Kidney (tissue), 14 donors: Measurements from ENCODE around the gene XRCC4. TPM values are rescaled to one million over a fixed set of nuclear protein-coding genes. Genes with fewer than 3 reads are reported as not detected.
A peak's percentile ranks its signal among the peaks of the same experiment; 100 is the strongest.
"Not testable (repeated sequence)": the region's sequence is repeated elsewhere in the genome, so short reads cannot be mapped to it uniquely, and the experiment has no call there.

ENCODE experiments used
- DNase-seq, 5 donors: peaks; one replicate each; pipeline ENCODE4 v3.0.0-alpha.2; 2013 to 2020
- FAIRE-seq: peaks from 2 replicates; lab custom pipeline; 2012; peaks lifted over from hg19 to GRCh38; lab: Jason Lieb, UNC
- H3K27ac ChIP-seq, 2 donors: one replicate each; pipeline ENCODE4 v1.7.0; 2013; ENCODE audit warnings: low read depth in 2 of 2, low read length in 2 of 2, inconsistent platforms in 1 of 2
- H3K27me3 ChIP-seq: one replicate; pipeline ENCODE4 v1.7.1; 2013; ENCODE audit warnings: low read length, inconsistent platforms; ENCODE audit not compliant: control insufficient read depth, insufficient read depth
- H3K36me3 ChIP-seq, 3 donors: one replicate each; pipeline versions ENCODE4 v1.7.0 to v1.7.1; 2013; ENCODE audit warnings: low read length in 3 of 3, control low read depth in 1 of 3, inconsistent platforms in 1 of 3; ENCODE audit not compliant: insufficient read depth in 3 of 3, control insufficient read depth in 2 of 3
- H3K4me1 ChIP-seq, 3 donors: one replicate each; pipeline versions ENCODE4 v1.7.0 to v1.7.1; 2013; ENCODE audit warnings: low read length in 3 of 3, inconsistent platforms in 1 of 3, low read depth in 1 of 3; ENCODE audit not compliant: control insufficient read depth in 2 of 3, insufficient read depth in 2 of 3
- H3K4me3 ChIP-seq, 3 donors: one replicate each; pipeline versions ENCODE4 v1.7.0 to v1.8.1; 2013; ENCODE audit warnings: low read length in 3 of 3, control low read depth in 1 of 3, inconsistent platforms in 1 of 3
- H3K9ac ChIP-seq, 3 donors: one replicate each; pipeline versions ENCODE4 v1.7.0 to v1.7.1; 2013; ENCODE audit warnings: low read length in 3 of 3, control low read depth in 1 of 3, inconsistent platforms in 1 of 3
- H3K9me3 ChIP-seq, 3 donors: one replicate each; pipeline versions ENCODE4 v1.7.0 to v1.7.1; 2013; ENCODE audit warnings: low read length in 3 of 3, control low read depth in 1 of 3, inconsistent platforms in 1 of 3; ENCODE audit not compliant: control insufficient read depth in 2 of 3, insufficient read depth in 1 of 3
- intact Hi-C: fragments of 100-400 bp; cut with DNase I; formaldehyde crosslinking; loops from one replicate; pipeline ENCODE4 v1.11.1; 2022
- polyA plus RNA-seq: library from polyadenylated mRNA; stranded (reverse); fragments of 350-450 nt; fragmentation: Illumina TruSeq; extraction: RNeasy Lipid Tissue Mini Kit (QIAGEN cat#74804); gene quantifications from one replicate; pipeline ENCODE4 v1.2.3, GENCODE V29; 2014; ENCODE audit warnings: low read depth, low replicate concordance; ENCODE audit not compliant: insufficient read depth
- total RNA-seq: library from RNA; stranded (reverse); fragmentation: NEBNext Ultra II Directional; extraction: Animal tissue kit (Norgen Biotek cat#: 25700); gene quantifications from one replicate; pipeline ENCODE4 v1.2.1, GENCODE V29; 2021
- TF ChIP-seq, protein P1 (sequence below): IDR thresholded peaks from 3 replicates; pipeline ENCODE4 v1.5.1; 2012; ENCODE audit warnings: mild to moderate bottlenecking, moderate library complexity, borderline replicate concordance; ENCODE audit not compliant: insufficient read depth; ENCODE audit errors: extremely low read depth
- donor health status: control.
- donor health status: control.
- donor health status: control.
- donor health status: control.
- donor health status: control.
- donor health status: DM: yes; HTN: yes; CAD: no.
- donor health status: Normal renal cell carcinoma (clear cell type).

XRCC4 gene
- total and polyA plus RNA-seq, 2 donors from 2014 or later: 8.5 to 9.4 TPM

DNA sequence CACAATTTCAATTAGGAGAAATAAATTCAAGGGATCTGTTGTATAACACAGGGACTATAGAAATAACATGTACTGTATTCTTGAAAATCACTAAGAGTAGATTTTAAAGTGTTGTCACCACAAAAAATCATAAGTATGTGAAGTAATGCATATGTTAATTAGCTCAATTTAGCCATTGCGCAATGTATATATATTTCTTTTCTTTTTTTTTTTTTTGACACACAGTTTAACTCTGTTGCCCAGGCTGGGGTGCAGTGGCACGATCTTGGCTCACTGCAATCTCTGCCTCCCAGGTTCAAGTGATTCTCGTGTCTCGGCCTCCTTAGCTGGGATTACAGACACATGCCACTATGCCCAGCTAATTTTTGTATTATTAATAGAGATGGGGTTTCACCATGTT lies 70.2 kb downstream of the XRCC4 start:
- Histone ChIP-seq H3K4me1 (no peaks in the 10 kb centered on the region), H3K27me3 (no peaks in the 10 kb centered on the region), H3K27ac (no peak overlapping the region), H3K9ac (no peak overlapping the region), H3K36me3 (no peaks in the 10 kb centered on the region), H3K4me3 (no peak overlapping the region), H3K9me3 (no peaks in the 10 kb centered on the region)
- TF ChIP-seq, protein P1, sequence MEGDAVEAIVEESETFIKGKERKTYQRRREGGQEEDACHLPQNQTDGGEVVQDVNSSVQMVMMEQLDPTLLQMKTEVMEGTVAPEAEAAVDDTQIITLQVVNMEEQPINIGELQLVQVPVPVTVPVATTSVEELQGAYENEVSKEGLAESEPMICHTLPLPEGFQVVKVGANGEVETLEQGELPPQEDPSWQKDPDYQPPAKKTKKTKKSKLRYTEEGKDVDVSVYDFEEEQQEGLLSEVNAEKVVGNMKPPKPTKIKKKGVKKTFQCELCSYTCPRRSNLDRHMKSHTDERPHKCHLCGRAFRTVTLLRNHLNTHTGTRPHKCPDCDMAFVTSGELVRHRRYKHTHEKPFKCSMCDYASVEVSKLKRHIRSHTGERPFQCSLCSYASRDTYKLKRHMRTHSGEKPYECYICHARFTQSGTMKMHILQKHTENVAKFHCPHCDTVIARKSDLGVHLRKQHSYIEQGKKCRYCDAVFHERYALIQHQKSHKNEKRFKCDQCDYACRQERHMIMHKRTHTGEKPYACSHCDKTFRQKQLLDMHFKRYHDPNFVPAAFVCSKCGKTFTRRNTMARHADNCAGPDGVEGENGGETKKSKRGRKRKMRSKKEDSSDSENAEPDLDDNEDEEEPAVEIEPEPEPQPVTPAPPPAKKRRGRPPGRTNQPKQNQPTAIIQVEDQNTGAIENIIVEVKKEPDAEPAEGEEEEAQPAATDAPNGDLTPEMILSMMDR: no peak
- intact Hi-C loops: no loop called here
- DNase-seq (no peak), FAIRE-seq (no peak)

DNA sequence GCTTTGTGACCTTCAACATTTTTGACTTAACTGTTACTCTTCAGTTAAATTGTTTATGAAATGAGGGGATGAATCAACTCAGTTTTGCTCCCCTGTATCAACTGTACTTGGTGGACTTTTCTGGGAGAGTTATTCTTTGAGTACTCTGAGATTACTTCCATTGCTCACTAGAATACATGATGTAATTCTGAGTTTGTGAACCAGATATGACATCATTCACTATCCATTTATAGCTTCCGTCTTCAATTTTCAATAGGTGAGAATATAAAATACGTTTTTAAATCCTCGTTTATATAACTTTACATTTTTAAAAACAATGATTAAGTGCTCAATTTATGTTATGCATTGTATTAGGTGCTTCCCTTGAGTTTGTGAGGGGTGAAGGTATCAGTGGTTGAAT lies 71.0 kb downstream of the XRCC4 start:
- FAIRE-seq (no peak), DNase-seq (no peak)
- intact Hi-C loops: no loop called here
- H3K4me3 ChIP-seq: no peak overlapping the region
- H3K9ac ChIP-seq: no peak overlapping the region
- H3K36me3 ChIP-seq: no peaks in the 10 kb centered on the region
- H3K9me3 ChIP-seq: no peaks in the 10 kb centered on the region
- no peaks in the 10 kb centered on the region for H3K27me3 ChIP-seq
- H3K27ac ChIP-seq: no peak overlapping the region
- H3K4me1 ChIP-seq: no peaks in the 10 kb centered on the region
- TF ChIP-seq, protein P1: no peak

DNA sequence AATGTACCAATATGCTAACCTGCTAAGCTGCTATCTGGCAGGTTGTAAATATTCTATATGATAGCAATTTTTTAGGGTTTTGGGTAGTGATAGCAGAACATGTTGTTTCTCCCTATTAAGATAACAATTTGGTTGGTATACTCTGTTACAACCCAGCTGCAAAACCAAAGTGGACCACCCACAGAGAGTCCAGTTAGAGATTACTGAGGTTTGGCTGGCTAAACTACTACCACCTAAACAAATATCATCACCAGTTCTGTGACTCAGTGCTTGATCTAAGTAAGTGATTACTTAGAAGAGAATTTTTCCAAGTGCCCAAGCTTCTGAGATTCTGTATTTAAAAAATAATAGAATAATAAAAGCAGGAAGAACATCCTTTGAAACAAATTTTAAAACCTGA lies 72.3 kb downstream of the XRCC4 start:
- Histone ChIP-seq H3K27ac (no peak overlapping the region), H3K36me3 (no peaks in the 10 kb centered on the region), H3K9me3 (no peaks in the 10 kb centered on the region), H3K4me1 (no peaks in the 10 kb centered on the region), H3K4me3 (no peak overlapping the region), H3K27me3 (no peaks in the 10 kb centered on the region), H3K9ac (no peak overlapping the region)
- no peak for DNase-seq
- intact Hi-C loops: no loop called here
- TF ChIP-seq, protein P1: no peak
- FAIRE-seq: no peak

DNA sequence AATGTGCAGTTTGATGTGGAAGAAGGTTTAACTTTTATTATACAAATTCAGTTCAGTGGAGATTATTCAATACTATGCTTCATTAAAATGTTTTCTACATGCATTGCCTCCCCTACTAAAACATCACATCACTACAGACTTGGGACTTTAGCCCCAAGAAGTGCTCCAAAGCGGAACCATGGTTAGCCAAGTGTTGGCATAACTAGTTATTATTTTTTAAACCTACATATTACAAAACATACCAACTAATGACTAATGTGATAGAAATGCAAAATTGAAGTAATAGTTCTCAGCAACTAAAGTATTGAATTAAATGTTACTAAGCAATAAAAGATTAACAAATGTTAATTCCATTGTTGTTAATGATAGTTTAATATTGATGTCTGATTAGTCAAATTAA lies 74.5 kb downstream of the XRCC4 start:
- H3K4me3 ChIP-seq: no peak overlapping the region
- FAIRE-seq: peak; percentile 47
- H3K27ac ChIP-seq: no peak overlapping the region
- H3K36me3 ChIP-seq: no peaks in the 10 kb centered on the region
- intact Hi-C loops: no loop called here
- TF ChIP-seq, protein P1: no peak
- H3K9me3 ChIP-seq: no peaks in the 10 kb centered on the region
- no peaks in the 10 kb centered on the region for H3K27me3 ChIP-seq
- no peak for DNase-seq
- no peaks in the 10 kb centered on the region for H3K4me1 ChIP-seq
- no peak overlapping the region for H3K9ac ChIP-seq

DNA sequence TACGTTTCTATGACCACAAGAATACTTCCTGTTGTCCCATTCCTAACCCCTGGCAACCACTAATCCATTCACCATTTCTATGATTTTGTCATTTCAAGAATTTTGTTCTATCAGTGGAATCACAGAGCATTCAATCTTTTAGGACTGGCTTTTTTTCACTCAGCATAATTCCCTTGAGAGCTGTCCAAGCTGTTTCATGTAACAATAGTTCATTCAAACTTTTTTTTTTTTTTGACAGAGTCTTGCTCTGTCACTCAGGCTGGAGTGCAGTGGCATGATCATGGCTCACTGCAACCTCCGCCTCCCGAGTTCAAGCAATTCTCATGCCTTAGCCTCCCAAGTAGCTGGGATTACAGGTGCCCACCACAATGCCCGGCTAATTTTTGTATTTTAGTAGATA lies 75.6 kb downstream of the XRCC4 start:
- H3K4me3 ChIP-seq, H3K36me3 ChIP-seq, H3K27ac ChIP-seq, H3K27me3 ChIP-seq, intact Hi-C loops, FAIRE-seq, DNase-seq, H3K9ac ChIP-seq, H3K4me1 ChIP-seq, H3K9me3 ChIP-seq: not testable (repeated sequence)
